Uterus (tissue), 4 donors: ENCODE measurements around the gene DDX24. TPM values are rescaled to one million over a fixed set of nuclear protein-coding genes. Genes with fewer than 3 reads are reported as not detected.

Experiments used
- DNase-seq, 2 donors: peaks; one replicate each; pipeline ENCODE4 v3.0.0-alpha.2; 2019 to 2020
- H3K27ac ChIP-seq, 2 donors: fragments of 200-600 bp; sonication (generic); 1 replicate in 1 of 2; 2 replicates in 1 of 2; pipeline ENCODE4 v1.5.1; 2016 to 2018
- H3K27me3 ChIP-seq, 2 donors: fragments of 200-600 bp; sonication (generic); one replicate each; pipeline ENCODE4 v1.5.1; 2018 to 2019; ENCODE audit warnings: control low read depth in 1 of 2
- H3K36me3 ChIP-seq, 2 donors: fragments of 200-600 bp; sonication (generic); one replicate each; pipeline ENCODE4 v1.5.1; 2019; ENCODE audit warnings: control low read depth in 1 of 2
- H3K4me1 ChIP-seq, 2 donors: fragments of 200-600 bp; sonication (generic); one replicate each; pipeline ENCODE4 v1.5.1; 2018 to 2019; ENCODE audit warnings: control low read depth in 1 of 2
- H3K4me3 ChIP-seq, 2 donors: fragments of 200-600 bp; sonication (generic); 1 replicate in 1 of 2; 2 replicates in 1 of 2; pipeline ENCODE4 v1.5.1; 2018 to 2019; ENCODE audit warnings: mild to moderate bottlenecking in 1 of 2
- H3K9me3 ChIP-seq, 2 donors: fragments of 200-600 bp; sonication (generic); one replicate each; pipeline ENCODE4 v1.5.1; 2019; ENCODE audit warnings: control low read depth in 1 of 2
- CTCF ChIP-seq, 4 experiments: fragments of 200-600 bp in 2 of 4; fragments of 450-650 bp in 2 of 4; sonication (generic) in 2 of 4; IDR thresholded peaks; one replicate each; pipeline ENCODE4 v1.5.1; 2016 to 2019; ENCODE audit warnings: antibody characterized with exemption in 4 of 4, mild to moderate bottlenecking in 2 of 4, moderate library complexity in 1 of 4
- POLR2A ChIP-seq, 2 donors: fragments of 450-650 bp; IDR thresholded peaks; one replicate each; pipeline ENCODE4 v1.6.1; 2016; ENCODE audit warnings: antibody characterized with exemption in 2 of 2, mild to moderate bottlenecking in 1 of 2, moderate library complexity in 1 of 2
- intact Hi-C: fragments of 100-400 bp; cut with DNase I; formaldehyde crosslinking; loops from one replicate; pipeline ENCODE4 v1.15.1; 2023; ENCODE audit warnings: low total_unique reads
- total RNA-seq, 4 donors: library from RNA; depleted of rRNA in 3 of 4; stranded (reverse); fragments of >200 nt in 3 of 4; gene quantifications; one replicate each; pipeline versions ENCODE4 v1.1.0 to v1.2.4, GENCODE V29; 2014 to 2023
- donor health status: DM: yes; HTN: yes; CAD: no.

The DDX24 gene
- total RNA-seq, 4 donors from 2014 or later: 55.6 to 223 (median 116) TPM

- intact Hi-C loops: no loop called here
- no peaks in the 10 kb centered on the region for H3K4me1 ChIP-seq
- TF ChIP-seq POLR2A (IDR thresholded peaks at IDR 0.05): no peak
- no peak for TF ChIP-seq CTCF (IDR thresholded peaks at IDR 0.05)
These were observed 22.3 kb downstream of the DDX24 start for GRCh38 chr14:94058674-94059138.

GRCh38 chr14:94058128-94058673 is 22.8 kb downstream of the DDX24 start:
- Histone ChIP-seq H3K27ac (no peak overlapping the region), H3K4me1 (no peaks in the 10 kb centered on the region), H3K27me3 (no peaks in the 10 kb centered on the region), H3K4me3 (no peak overlapping the region), H3K36me3 (no peaks in the 10 kb centered on the region), H3K9me3 (no peaks in the 10 kb centered on the region)
- intact Hi-C loops: no loop called here
- no peak for TF ChIP-seq POLR2A (IDR thresholded peaks at IDR 0.05)
- TF ChIP-seq CTCF (IDR thresholded peaks at IDR 0.05): no peak
- DNase-seq: no peak

More at GRCh38 chr14:94058674-94059138, 22.3 kb downstream of the DDX24 start:
- no peak for DNase-seq
- Histone ChIP-seq H3K9me3 (no peaks in the 10 kb centered on the region), H3K27ac (no peak overlapping the region), H3K27me3 (no peaks in the 10 kb centered on the region), H3K4me3 (no peak overlapping the region), H3K36me3 (no peaks in the 10 kb centered on the region)

- TF ChIP-seq POLR2A (IDR thresholded peaks at IDR 0.05) (no peak), CTCF (IDR thresholded peaks at IDR 0.05) (no peak)
- no peak overlapping the region for H3K27ac ChIP-seq
- no peaks in the 10 kb centered on the region for H3K36me3 ChIP-seq
- H3K9me3 ChIP-seq: no peaks in the 10 kb centered on the region
- no peak for DNase-seq
- intact Hi-C loops: no loop called here
- H3K4me3 ChIP-seq: no peak overlapping the region
- H3K27me3 ChIP-seq: no peaks in the 10 kb centered on the region
- no peaks in the 10 kb centered on the region for H3K4me1 ChIP-seq
These were observed 24.3 kb downstream of the DDX24 start for GRCh38 chr14:94056579-94057308.

GRCh38 chr14:94054936-94055335 is 26.1 kb downstream of the DDX24 start:
- TF ChIP-seq POLR2A (IDR thresholded peaks at IDR 0.05): no peak
- TF ChIP-seq CTCF (IDR thresholded peaks at IDR 0.05): no peak
- Histone ChIP-seq H3K27ac (no peak overlapping the region), H3K9me3 (no peaks in the 10 kb centered on the region), H3K4me1 (no peaks in the 10 kb centered on the region), H3K27me3 (no peaks in the 10 kb centered on the region), H3K4me3 (no peak overlapping the region), H3K36me3 (no peaks in the 10 kb centered on the region)
- no peak for DNase-seq
- intact Hi-C loops: no loop called here

- Histone ChIP-seq H3K36me3 (no peaks in the 10 kb centered on the region), H3K27ac (no peak overlapping the region), H3K9me3 (no peaks in the 10 kb centered on the region), H3K4me1 (no peaks in the 10 kb centered on the region), H3K27me3 (no peaks in the 10 kb centered on the region), H3K4me3 (no peak overlapping the region)
- TF ChIP-seq CTCF (IDR thresholded peaks at IDR 0.05) (no peak), POLR2A (IDR thresholded peaks at IDR 0.05) (no peak)
- no peak for DNase-seq
- intact Hi-C loops: no loop called here
These were observed 26.6 kb downstream of the DDX24 start for GRCh38 chr14:94054401-94054800.
